ENCODE data around the gene SUPT6H.

Gene SUPT6H

DNA sequence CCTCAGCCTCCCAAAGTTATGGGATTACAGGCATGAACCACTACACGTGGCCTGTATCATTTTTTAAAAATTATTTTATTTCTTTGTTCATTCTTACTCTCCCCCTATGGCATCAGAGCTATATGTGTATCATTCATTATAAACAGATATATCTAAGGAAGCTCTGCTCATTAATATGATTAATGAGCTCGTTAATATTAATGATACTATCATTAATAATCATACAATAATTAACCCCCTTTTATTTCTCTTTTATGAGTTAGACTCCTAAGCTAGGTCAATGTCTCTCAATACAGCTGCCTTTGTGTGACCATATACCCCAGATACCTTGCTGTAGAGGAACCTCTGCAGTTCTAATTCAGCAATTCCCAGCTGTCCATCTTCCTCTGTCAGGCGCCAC is 43.5 kb upstream of the SUPT6H start:
- no peak for DNase-seq (ENCODE audit: low read depth)
- TF ChIP-seq, protein P1, sequence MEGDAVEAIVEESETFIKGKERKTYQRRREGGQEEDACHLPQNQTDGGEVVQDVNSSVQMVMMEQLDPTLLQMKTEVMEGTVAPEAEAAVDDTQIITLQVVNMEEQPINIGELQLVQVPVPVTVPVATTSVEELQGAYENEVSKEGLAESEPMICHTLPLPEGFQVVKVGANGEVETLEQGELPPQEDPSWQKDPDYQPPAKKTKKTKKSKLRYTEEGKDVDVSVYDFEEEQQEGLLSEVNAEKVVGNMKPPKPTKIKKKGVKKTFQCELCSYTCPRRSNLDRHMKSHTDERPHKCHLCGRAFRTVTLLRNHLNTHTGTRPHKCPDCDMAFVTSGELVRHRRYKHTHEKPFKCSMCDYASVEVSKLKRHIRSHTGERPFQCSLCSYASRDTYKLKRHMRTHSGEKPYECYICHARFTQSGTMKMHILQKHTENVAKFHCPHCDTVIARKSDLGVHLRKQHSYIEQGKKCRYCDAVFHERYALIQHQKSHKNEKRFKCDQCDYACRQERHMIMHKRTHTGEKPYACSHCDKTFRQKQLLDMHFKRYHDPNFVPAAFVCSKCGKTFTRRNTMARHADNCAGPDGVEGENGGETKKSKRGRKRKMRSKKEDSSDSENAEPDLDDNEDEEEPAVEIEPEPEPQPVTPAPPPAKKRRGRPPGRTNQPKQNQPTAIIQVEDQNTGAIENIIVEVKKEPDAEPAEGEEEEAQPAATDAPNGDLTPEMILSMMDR (IDR thresholded peaks at IDR 0.05; ENCODE audit: low read depth, low read length, missing control alignments): no peak
- no peak overlapping the region for H3K4me3 ChIP-seq (ENCODE audit: low read depth, low read length)

GRCh38 chr17:28620010-28620409 is 42.0 kb upstream of the SUPT6H start:
- TF ChIP-seq, protein P1 (IDR thresholded peaks at IDR 0.05; ENCODE audit: low read depth, low read length, missing control alignments): no peak
- no peak overlapping the region for H3K4me3 ChIP-seq (ENCODE audit: low read depth, low read length)
- DNase-seq (ENCODE audit: low read depth): no peak

DNA sequence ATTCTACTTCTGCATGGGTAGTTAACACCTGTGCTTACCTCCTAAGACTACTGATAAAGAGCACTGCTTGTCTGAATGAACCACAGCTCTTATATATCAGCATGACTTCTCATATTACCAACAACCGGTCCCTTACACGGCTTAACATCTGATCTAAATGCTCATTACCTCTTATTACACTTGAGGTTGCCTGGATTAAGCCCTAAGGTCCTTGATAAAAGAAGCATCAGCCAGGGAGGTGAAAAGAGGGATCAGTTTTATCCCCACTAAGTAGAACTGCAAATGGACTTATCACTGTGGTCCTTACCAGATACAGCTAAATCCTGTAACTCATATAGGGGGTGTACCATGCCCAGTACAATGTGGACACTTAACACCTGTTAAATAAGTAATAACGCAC is 39.8 kb upstream of the SUPT6H start:
- H3K4me3 ChIP-seq (ENCODE audit: low read depth, low read length): no peak overlapping the region
- DNase-seq (ENCODE audit: low read depth): no peak
- TF ChIP-seq, protein P1 (IDR thresholded peaks at IDR 0.05; ENCODE audit: low read depth, low read length, missing control alignments): no peak

GRCh38 chr17:28623696-28624095 is 38.3 kb upstream of the SUPT6H start:
- no peak for DNase-seq (ENCODE audit: low read depth)
- no peak overlapping the region for H3K4me3 ChIP-seq (ENCODE audit: low read depth, low read length)
- TF ChIP-seq, protein P1 (IDR thresholded peaks at IDR 0.05; ENCODE audit: low read depth, low read length, missing control alignments): no peak

DNA sequence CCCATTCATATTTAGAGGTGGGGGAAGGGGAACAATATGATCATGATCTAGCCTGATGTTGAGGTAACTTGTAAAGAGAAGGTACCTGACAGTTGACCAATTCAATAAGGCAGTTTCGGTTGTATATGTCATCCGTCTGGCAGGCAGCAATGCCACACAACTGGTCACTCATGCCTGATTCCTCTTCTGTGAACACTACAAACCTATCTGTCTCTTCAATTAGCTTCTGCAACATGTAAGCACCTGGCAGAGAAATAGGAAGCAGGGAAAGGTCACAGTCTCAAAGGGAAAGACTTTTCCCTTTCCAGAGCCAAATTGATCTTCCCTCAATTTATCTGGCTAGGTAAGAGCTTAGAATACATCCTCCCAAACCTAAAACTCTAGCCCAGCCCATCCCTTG is 37.9 kb upstream of the SUPT6H start:
- DNase-seq (ENCODE audit: low read depth): no peak
- TF ChIP-seq, protein P1 (IDR thresholded peaks at IDR 0.05; ENCODE audit: low read depth, low read length, missing control alignments): no peak
- H3K4me3 ChIP-seq (ENCODE audit: low read depth, low read length): no peak overlapping the region

DNA sequence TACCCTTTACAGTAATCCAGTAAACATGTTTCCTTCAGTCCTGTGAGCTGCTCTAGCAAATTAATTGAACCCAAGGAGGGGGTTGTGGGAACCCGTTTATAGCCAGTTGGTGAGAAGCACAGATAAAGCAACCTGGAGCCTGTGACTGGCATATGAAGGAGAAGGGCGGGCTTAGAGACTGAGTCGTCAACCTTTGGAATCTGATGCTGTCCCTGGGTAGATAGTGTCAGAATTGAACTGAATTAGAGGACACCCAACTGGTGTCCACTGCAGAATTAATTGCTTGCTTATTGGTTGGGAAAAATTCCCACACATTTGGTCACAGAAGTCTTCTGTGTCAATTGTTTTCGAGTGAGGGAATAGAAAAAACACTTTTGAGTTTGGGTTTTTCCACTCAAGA is 35.2 kb upstream of the SUPT6H start:
- TF ChIP-seq, protein P1 (IDR thresholded peaks at IDR 0.05; ENCODE audit: low read depth, low read length, missing control alignments): no peak
- H3K4me3 ChIP-seq (ENCODE audit: low read depth, low read length): no peak overlapping the region
- DNase-seq (ENCODE audit: low read depth): no peak

- TF ChIP-seq, protein P1 (IDR thresholded peaks at IDR 0.05; ENCODE audit: low read depth, low read length, missing control alignments): no peak
- DNase-seq (ENCODE audit: low read depth): no peak
- H3K4me3 ChIP-seq (ENCODE audit: low read depth, low read length): no peak overlapping the region
Measured at GRCh38 chr17:28634206-28634865, 27.7 kb upstream of the SUPT6H start.
